Frontal cortex (tissue), 4 donors: ENCODE data around the gene PTPRJ. TPM values are rescaled to one million over a fixed set of nuclear protein-coding genes. Genes with fewer than 3 reads are reported as not detected.

Experiments used
- DNase-seq, 2 donors: peaks; one replicate each; pipeline ENCODE4 v3.0.0; 2012; ENCODE audit warnings: low spot score in 2 of 2
- FAIRE-seq: peaks from 2 replicates; lab custom pipeline; 2012; peaks lifted over from hg19 to GRCh38; lab: Jason Lieb, UNC
- total RNA-seq: library from RNA; depleted of rRNA; stranded (reverse); fragments of >200 nt; gene quantifications from one replicate; pipeline ENCODE4 v1.2.3, GENCODE V29; 2014
- donor health status: control.
- donor health status: control.
- donor health status: control.

Gene PTPRJ
- total RNA-seq, 1 donor from 2014 or later, result 17.1 TPM

DNA sequence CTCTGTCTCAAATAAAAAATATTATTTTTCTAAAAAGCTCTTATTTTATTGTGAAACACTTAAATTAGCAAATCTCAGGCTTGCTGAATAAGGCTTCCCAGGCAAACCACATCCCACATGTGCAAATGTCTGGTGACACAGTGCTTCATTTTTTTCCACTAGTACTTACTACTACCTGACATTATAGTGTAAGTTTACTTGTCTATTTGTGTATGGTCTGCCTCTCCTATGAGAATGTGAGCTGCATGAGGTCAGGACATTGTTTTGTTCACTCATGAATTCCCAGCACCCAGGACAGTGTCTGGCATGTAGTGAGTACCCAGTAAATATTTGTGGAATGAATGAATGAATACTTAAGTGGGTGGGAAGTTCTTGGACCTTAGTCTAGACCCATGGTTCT lies 103.1 kb downstream of the PTPRJ start:
- DNase-seq (no peak), FAIRE-seq (no peak)

DNA sequence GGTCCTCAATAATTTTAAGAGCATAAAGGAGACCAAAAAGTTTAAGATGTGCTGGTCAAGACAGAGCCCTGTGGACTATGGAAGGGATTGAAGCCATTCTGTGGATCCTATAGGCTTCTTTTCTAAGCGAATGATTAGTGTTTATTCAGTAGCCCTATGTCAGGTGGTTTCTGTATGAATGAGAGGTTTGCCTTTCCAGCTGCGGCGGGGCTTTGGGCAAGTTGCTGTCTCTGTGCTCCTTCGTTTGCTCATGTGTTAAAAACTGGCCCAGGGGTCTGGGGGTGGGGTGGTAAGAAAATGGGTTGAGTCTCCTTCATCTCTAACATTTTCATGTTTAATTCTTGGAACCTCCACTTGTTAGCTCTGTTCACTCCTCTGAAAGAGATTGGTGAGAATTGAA lies 105.3 kb downstream of the PTPRJ start:
- FAIRE-seq (no peak), DNase-seq (no peak)

DNA sequence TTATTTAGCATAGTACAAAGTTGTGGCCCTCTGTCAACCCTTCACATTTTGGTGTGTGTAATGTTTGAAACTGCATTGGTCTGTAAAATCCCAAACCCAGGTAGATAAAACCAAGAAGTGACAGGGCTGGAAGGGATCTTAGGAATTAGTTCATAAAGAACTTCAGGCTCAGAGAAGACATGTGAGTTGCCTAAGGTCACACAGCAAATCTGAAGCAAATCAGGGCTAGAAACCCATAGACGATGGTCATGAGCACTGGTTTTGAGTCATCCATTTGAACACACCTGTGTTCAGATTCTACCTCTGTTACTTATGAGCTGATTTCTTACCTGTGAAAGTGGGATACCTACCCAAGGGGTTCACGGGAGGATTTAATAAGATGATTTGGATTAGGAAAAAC lies 107.1 kb downstream of the PTPRJ start:
- FAIRE-seq (no peak), DNase-seq (no peak)

DNA sequence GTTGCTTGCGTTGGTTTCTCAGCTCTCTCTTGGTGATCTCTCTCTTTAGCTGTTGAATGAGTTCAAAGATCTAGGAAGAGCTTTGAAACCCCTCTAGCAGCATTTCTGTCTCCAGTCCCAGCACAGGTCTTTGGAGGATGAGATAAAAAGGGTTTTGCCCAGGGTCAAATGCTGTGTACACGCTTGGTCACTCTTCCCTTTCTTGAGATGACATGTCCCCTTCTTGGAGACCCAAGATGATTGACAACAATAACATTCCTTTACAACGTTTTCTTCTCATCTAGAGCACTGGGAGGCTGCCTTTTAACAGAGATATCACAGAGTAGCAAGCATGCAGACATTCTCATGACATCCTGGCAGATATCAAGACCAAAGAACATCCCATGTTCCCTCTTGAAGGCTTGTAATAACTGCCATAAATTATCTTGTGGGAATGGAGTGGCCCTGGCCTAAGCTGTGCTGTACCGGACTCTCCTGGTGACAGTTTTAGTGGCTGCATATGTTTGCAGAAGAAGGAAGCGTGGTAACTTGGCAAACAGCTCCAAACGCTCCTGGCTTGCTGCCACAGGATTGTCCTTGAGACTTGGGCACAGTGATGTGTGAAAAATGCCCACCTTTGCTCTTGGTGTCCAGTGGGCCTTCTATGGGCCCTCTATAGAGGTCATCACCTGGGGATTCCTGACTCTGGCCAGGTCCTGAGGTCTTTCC lies 107.8 kb downstream of the PTPRJ start:
- DNase-seq (no peak), FAIRE-seq (no peak)

DNA sequence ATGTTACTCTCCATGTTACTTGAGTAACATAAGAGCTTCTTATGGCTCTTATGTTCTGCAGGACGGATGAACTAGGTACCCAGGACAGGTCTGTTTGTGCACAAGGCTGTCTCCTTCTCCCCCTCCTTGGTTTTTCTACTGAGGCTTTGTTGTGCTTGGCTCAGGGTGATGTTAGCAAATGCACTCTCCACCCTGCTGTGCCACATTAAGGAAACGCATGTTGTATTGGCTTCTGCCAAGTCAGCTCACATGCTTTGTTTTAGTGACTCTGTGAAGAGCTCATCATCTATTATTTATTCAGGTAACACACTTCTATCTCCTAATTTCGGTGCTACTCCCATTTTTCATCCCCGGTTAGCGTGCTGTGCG lies 108.3 kb downstream of the PTPRJ start:
- no peak for FAIRE-seq
- DNase-seq, result no peak

DNA sequence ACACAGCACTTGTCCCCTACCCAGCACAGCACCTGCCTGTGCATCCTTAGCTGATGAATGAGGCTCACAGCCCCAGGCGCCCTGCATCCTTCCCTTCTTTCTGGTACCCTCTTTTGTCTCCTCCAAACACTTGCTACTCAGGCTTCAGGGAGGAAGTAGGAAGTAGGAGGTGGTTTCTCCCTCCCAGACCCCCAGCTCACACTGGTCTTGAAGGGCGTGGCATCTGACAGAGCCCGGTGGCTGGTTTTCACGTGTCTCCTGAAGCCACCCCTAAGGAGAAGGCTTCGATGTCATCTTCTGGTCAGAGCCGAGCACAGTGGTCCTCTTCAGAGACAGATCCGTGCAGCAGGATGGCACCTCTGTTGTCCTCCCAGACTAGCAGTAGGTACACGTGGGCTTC lies 109.8 kb downstream of the PTPRJ start:
- DNase-seq, result no peak
- no peak for FAIRE-seq

DNA sequence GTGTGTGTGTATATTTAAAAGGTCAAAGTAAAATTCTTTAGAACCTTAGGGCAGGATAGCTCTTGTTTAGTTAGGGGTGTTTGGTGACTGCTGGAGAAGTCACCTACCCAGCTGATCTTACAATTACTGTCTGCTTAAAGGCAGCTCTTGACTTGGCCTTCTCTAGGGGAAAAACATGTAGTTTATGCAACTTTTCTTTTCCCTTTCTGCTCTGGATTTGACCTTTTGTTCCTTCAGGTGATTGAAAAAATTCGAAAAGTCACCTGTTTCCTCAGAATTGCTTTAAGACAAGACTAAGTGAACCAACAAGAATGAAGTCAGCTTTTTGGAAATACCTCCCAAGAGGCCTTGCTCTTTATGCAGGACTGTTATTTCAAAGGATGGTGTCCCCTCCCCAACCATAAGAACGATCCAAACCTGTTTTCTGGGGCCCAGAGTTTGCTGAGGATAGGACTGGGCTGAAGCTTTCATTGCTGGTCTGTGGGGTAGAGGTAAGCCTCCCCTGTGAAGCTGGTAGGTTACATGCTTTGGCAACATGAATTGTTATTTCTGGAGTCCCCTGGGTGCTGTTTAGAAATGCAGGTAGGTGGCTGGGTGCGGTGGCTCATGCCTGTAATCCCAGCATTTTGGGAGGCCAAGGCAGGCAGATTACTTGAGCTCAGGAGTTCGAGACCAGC lies 111.2 kb downstream of the PTPRJ start:
- DNase-seq (no peak), FAIRE-seq (no peak)

DNA sequence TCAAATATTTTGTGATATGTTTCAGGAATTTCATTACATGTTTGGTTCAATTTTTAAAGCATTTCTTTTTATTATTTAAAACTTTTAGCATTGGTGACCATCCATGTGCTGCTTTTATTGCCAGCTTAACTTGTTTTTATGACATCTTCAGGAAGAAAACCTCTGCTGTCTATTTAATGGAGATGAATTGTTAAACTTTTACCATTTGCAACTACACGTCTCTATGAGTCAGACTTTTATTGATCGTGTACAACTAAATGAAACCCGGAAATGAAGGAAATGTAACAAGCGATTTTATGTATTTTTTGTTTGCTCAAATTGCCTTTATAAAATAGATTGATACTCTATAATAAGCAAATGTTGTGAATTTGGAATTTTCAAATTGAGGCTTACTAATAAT lies 113.0 kb downstream of the PTPRJ start:
- DNase-seq (no peak), FAIRE-seq (no peak)

DNA sequence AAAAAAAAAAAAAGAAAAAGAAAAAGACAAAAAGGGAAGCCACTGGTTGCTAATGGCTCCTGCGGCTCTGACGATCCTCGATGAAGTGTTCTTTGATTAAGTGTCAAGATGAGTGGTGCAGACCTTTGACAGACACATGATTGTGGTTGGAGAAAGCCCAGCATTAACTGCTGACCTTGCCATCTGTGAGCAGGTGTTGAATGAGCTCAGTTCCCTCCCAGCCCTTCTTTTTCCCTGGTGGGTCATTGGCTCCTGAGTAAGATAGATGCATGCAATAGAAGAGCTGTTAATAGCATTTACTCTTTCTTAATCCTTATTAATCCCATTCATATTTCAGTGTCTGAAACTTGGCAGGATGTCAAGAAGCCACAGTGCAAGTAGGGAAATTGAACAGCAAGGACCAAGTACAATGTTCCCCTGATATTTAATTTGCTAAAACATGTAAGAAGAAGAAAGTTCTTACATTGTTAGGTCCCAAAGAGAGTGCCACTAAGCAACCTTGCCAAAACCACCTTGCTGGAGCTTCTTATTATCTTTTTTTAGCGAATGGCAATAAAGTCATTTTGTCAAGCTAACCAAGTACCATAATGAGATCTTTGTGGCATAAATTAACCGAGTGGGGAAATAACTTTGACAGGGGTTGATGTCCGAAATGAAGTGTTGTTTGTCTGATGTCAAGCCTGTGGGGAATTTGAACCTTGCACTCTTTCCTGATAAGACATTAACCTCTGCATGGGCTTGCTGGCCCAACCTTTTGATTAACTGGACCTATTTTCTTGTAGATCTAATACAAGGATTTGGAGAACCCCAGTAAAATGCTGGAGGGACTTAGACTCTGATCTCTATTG lies 113.7 kb downstream of the PTPRJ start:
- DNase-seq, result no peak
- no peak for FAIRE-seq

DNA sequence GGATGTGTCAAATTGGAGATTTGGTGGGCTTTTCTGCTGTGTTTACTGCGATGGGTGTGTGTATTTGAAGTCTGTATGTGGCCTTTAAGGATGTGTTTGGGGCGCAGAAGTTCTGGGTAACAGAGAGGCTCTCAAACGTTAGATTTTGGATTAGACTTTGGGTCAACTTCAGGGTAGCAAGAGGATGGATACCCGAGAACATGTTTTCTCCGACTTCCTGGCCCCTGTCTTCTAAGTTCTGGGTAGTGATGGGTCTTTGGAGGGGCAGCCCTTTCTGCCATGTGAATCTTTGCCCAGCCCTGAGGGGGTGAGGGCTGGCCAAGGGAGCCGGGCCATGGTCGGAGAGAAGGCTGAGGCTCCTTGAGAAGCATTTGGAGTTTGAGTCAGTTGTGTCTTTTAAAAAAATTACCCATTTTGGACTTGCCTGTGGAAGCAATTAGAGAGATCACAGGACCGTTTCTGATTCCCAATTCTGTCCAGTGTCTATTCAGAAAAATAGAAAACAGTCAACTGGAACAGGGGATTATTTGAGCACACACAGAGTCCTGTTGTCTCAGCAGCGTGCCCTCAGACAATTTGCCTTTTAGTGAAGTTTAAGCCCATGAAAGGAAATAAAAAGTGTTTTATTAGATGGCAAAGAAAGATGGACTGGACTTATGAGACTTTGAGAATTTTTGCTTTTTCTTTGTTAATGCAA lies 114.4 kb downstream of the PTPRJ start:
- peak in 1 of 2 donors; percentile 38 for DNase-seq
- FAIRE-seq, result peak; percentile 55

DNA sequence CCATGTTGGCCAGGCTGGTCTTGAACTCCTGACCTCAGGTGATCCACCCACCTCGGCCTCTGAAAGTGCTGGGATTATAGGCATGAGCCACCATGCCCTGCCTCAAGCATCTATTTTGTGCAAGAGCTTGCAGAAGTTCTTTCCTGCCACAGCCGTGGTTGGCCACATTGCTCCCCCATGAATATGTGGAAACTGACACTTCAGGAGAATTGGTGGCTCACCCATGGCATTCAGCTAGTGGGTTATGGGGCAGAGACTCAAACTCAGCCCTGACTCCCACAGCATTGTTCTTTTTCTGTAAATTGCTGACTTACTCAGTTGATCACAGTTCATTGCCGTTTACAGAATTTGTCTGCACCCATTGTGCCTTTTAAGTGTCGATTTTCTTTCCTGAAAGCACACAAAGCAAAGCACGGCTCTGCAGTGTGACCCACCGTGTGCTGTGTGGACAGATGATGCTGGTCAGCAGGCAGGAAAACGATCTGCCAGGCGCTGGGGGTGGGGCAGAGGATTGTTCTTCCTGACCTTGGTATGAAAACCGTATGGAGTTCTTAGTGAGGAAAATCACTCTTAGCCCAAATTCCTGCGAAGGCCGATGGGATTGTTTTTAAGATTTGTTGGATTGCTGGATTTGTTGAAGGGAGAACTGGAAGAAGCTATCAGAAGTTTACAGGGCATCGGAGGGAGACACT lies 115.6 kb downstream of the PTPRJ start:
- FAIRE-seq, result no peak
- DNase-seq, result no peak

DNA sequence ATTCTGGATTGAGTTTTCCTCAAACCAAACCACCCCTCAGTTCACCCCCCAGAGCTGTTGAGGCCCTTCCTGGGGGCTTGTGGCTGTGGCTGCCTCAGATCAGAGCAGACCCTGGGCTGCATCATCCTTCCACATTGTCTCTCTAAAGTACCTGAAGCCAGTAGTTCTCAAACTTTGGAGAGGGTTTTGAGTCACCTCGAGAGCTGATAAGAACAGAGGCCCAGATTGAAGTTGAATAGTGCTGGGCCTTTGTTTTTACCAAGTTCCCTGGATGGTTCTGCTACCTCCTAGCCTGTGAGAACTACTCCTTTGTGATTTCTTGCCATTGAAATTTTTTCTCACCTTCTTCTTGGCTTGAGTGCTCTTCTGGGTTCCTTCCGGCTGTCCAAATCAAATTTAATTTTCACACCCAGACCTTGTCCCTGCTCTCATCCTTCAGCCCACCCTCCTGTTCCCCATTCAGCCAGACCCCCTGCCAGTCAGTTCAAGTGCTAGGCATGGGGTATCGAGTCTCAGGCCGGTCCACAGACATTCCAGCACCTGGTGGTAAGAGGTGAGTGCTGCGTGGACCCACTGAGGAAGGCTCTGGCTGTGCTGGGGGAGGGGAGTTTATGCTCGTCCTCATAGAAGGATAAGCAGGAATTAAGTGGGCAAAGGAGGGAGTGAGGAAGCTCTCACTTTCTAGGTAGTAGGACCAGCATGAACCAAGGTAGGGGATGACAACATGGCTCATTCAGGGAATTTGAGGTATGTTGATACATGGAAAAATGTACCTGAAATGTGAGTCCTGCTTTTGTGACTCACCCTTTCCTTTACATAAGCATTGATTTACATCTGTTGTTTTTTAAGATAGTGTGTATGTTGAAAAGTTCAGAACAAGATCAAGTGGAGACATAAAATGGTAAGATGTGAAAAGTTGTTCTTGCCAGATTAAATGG lies 116.5 kb downstream of the PTPRJ start:
- FAIRE-seq, result no peak
- no peak for DNase-seq

DNA sequence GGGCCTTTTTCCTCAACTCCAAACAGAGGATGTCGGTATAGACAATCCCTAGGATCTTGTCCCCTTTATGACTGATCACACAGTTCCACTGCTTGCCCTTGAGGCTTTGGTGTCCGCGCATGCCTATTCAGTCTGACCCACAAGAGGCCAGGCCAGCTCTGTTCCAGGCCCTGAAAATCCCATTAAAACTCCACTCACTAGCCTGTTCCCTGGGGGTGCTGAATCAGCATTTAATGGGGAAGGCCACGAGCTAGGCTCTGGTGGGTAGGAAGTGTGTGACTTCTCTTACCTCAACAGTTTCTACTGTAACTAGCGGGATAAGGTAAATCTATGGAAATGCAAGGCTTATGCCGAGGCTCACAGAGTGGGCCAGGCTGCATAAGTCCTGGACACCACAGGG lies 117.7 kb downstream of the PTPRJ start:
- no peak for DNase-seq
- no peak for FAIRE-seq

DNA sequence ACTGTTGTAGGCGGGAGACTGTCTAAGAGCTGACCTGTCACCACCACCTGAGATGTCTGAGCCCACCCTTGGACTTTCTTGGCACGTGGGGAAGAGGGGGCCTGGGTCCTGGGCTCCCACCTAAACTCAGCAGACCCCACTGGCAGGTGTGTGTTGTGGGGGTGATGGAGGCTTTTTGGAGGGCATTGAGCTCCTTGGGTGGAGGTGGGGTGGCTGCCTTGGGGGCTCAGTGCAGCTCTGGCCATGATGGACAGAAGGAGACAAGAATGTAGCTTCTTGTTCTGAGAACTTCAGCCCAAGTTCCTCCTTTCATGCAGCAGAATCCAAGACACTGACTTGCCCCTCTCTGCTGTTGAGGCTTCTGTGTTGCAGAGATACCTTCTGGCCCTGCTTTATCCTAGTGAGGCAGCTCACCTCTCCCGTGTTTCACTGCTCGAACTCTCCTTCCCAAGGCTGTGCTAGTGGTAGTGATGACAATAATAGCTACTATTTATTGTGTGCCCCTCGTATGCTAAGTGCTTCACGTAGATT lies 119.6 kb downstream of the PTPRJ start:
- no peak for DNase-seq
- FAIRE-seq, result no peak

DNA sequence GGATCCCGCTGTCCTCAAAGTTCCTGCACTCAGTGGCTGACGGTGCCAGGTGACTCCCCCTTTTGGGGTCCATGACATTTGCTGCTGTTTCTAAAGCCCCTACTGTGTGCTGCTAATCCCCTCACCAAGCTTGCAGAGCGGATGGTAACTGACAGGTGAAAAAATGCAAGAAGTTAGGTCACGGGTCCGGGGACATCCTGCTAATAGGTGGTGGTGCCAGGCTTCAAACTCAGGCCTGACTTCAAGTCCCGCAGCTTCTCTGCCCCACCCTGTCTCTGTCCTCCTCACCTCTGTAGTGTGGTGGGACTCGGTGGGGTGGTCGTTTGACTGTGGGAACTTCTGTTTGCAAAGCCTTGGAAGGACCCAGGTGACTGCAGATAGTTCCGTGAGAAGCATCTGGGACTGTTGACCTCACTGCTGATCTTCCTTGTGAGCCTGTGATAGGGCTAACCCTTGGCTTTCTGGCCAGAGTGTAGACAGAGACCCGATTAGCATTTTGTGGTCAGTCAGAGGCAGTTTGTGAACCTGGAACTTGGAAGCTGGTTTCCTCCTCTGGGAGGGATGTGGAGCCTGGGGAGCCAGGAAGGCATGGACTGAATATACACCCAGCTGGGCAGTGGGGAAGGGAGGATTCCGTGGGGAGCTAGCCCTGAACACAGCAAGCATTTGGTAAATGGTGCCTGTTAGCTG lies 120.8 kb downstream of the PTPRJ start:
- FAIRE-seq (no peak), DNase-seq (no peak)

DNA sequence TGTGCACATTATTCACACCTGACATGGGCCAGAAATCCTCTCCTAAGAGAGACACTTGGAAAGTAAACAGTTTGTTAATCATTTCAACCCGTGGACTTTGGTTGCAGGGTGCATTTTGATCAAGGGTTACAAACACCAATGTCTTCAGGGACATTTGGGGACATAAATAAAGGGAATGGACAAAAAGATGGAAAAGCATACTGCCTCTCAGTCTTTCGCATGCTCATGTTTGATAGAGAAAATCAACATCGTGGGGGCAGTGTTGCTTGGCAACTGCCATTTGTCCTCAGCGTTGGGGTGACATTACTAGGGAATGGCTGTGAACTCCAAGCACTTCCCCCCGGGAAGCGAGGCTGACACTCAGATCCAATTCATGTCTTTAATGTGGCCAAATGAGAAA lies 121.6 kb downstream of the PTPRJ start:
- no peak for DNase-seq
- FAIRE-seq, result no peak

DNA sequence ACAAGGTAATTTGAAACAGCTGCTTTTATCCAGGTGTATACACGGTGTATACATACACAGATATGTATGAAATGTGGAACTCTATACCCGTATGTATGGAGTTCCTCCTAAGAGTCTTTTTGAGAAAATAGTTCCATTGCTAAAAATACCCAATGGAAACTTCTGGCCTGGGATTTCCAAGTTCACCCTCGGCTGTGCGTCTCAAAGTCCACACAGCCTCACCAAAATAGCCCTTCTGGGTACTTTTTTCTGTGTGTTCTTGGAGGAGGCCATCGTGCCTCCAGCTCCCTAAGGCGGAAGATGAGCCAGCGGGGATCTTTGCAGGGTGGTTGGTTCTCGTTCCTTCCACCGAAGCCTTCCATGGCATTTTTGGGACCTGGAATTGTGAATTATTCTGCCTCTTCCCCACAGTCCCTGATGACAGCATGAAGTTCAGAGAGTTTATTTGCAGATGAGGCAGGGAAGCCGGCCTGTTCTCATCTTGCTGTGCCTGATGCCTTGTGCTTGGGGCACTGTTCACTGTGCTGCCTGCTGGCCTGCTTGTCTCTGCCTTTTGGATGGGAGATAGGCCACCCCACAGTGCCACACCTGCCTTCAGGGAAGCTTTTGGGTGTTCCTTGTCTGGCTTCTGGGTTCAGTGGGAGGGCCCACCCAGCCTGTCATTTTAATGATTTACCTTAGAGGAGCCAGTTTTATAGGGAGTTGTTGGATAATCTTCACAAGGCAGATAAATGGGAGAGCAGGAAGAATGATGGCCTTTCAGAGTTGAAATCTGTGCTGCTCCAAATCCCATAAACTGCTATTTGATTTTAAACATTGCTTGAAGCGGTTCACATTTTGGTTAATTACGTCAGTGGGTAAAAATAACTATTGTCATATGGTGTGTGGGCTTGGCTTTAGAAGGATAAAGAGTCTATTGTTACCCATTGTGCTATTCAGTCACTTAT lies 123.5 kb downstream of the PTPRJ start:
- FAIRE-seq, result peak; percentile 70

More for the DNA sequence above, 123.5 kb downstream of the PTPRJ start:
- DNase-seq, result peak; percentile 36 to 47
